Uterus (tissue), 2 donors: ENCODE results near the gene MIGA1.

Source experiments
- CTCF ChIP-seq, 4 experiments: fragments of 200-600 bp in 2 of 4; fragments of 450-650 bp in 2 of 4; sonication (generic) in 2 of 4; IDR thresholded peaks; one replicate each; pipeline ENCODE4 v1.5.1; 2016 to 2019; ENCODE audit warnings: antibody characterized with exemption in 4 of 4, mild to moderate bottlenecking in 2 of 4, moderate library complexity in 1 of 4
- POLR2A ChIP-seq, 2 donors: fragments of 450-650 bp; IDR thresholded peaks; one replicate each; pipeline ENCODE4 v1.6.1; 2016; ENCODE audit warnings: antibody characterized with exemption in 2 of 2, mild to moderate bottlenecking in 1 of 2, moderate library complexity in 1 of 2

GRCh38 chr1:77925518-77925917 is 146.1 kb downstream of the MIGA1 start:
- TF ChIP-seq POLR2A (IDR thresholded peaks at IDR 0.05) = no peak
- TF ChIP-seq CTCF (IDR thresholded peaks at IDR 0.05) = no peak
